DND-41 (cell line): Measurements from ENCODE around the gene CTBP2.

Source experiments
- ATAC-seq: fragments of 200-7000 bp; cut with Tn5 transposase; 3 replicates; pipeline ENCODE4 v1.9.1; 2021; ENCODE audit warnings: low read depth; ENCODE audit not compliant: insufficient read depth
- DNase-seq: peaks from one replicate; pipeline ENCODE4 v3.0.0-alpha.2; 2020
- H2AFZ ChIP-seq: 2 replicates; pipeline ENCODE4 v1.6.0; 2012; ENCODE audit warnings: low read depth, low read length
- H3K27ac ChIP-seq: 2 replicates; pipeline ENCODE4 v1.5.1; 2012; ENCODE audit warnings: low read length, inconsistent platforms
- H3K27me3 ChIP-seq: fragments of 200-600 bp; sonication (generic); 2 replicates; pipeline ENCODE4 v1.6.0; 2012; ENCODE audit warnings: low read length, mild to moderate bottlenecking, inconsistent platforms; ENCODE audit not compliant: insufficient read depth, poor library complexity
- H3K36me3 ChIP-seq: 2 replicates; pipeline ENCODE4 v1.5.1; 2012; ENCODE audit warnings: low read length, inconsistent platforms; ENCODE audit not compliant: insufficient read depth
- H3K4me1 ChIP-seq: 2 replicates; pipeline ENCODE4 v1.5.1; 2012; ENCODE audit warnings: mild to moderate bottlenecking, low read length; ENCODE audit not compliant: insufficient read depth
- H3K4me2 ChIP-seq: 2 replicates; pipeline ENCODE4 v1.6.0; 2012; ENCODE audit warnings: mild to moderate bottlenecking, moderate library complexity, low read length, inconsistent platforms; ENCODE audit not compliant: insufficient read depth
- H3K4me3 ChIP-seq, 2 experiments: fragments of 200-600 bp in 1 of 2; shearing (Covaris generic) in 1 of 2; 2 replicates each; pipeline ENCODE4 v1.5.1; 2012 to 2016; ENCODE audit warnings: inconsistent platforms in 2 of 2, low read length in 2 of 2, mild to moderate bottlenecking in 2 of 2, low read depth in 1 of 2, moderate library complexity in 1 of 2
- H3K79me2 ChIP-seq: 2 replicates; pipeline ENCODE4 v1.6.0; 2012; ENCODE audit warnings: low read length, inconsistent platforms; ENCODE audit not compliant: insufficient read depth
- H3K9ac ChIP-seq: 2 replicates; pipeline ENCODE4 v1.6.0; 2012; ENCODE audit warnings: low read depth, mild to moderate bottlenecking, inconsistent platforms, low read length, moderate library complexity
- H3K9me3 ChIP-seq: 2 replicates; pipeline ENCODE4 v1.5.1; 2012; ENCODE audit warnings: low read length, moderate library complexity, mild to moderate bottlenecking, inconsistent platforms; ENCODE audit not compliant: insufficient read depth, severe bottlenecking
- H4K20me1 ChIP-seq: 2 replicates; pipeline ENCODE4 v1.6.0; 2012; ENCODE audit warnings: low read length; ENCODE audit not compliant: insufficient read depth
- EZH2 ChIP-seq: IDR thresholded peaks from 3 replicates; pipeline ENCODE4 v1.6.1; 2012; ENCODE audit warnings: borderline replicate concordance, low read depth, mild to moderate bottlenecking, moderate library complexity, low read length, inconsistent platforms; ENCODE audit not compliant: severe bottlenecking
- TF ChIP-seq, protein P1 (sequence below): IDR thresholded peaks from 2 replicates; pipeline ENCODE4 v1.5.1; 2012; ENCODE audit warnings: borderline replicate concordance, low read length, moderate library complexity, mild to moderate bottlenecking; ENCODE audit not compliant: poor library complexity, severe bottlenecking; ENCODE audit errors: extremely low read depth

The CTBP2 gene

DNA sequence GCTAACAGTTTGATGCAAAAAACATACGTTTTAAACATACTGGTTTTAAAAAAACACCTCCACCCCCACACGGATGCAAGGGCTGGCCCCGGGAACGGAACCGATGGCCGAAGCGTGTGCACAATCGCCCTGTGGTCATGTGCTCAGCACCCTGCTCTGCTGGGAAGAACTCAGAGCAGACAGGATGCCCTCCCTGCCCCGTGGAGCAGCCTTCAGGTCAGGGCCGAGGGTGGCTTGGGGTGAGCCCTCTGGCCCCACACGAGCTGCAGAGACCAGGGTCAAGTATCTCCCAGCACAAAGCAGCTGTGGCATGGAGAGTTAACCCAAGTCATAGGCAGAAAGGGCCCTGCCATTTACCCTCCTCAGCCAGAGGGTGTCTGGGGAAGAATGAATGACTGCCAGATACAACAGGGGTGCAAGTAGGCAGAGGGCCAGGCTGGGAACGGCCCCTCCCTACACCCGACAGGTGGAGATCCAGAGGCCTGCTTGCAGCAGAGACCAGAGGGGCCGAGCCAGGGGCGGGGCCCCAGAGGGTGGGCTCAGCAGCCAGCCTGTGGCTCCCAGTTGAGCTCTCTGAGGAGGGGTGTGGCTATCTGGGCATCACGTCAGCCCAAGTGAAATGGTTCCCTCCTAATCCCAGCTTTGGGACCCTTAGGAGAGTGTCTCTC, 161.6 kb downstream of the CTBP2 start:
- Histone ChIP-seq H3K9ac (no peak overlapping the region), H3K9me3 (no peaks in the 10 kb centered on the region), H3K79me2 (no peaks in the 10 kb centered on the region), H3K27me3 (no peaks in the 10 kb centered on the region), H3K4me3 (no peak overlapping the region), H3K36me3 (peaks cover 71% of the 10 kb centered on the region), H3K4me2 (no peak overlapping the region), H4K20me1 (peaks cover 48% of the 10 kb centered on the region), H3K4me1 (peaks cover 16% of the 10 kb centered on the region), H3K27ac (no peak overlapping the region), H2AFZ (no peak overlapping the region)
- ATAC-seq = no peak
- TF ChIP-seq, protein P1, sequence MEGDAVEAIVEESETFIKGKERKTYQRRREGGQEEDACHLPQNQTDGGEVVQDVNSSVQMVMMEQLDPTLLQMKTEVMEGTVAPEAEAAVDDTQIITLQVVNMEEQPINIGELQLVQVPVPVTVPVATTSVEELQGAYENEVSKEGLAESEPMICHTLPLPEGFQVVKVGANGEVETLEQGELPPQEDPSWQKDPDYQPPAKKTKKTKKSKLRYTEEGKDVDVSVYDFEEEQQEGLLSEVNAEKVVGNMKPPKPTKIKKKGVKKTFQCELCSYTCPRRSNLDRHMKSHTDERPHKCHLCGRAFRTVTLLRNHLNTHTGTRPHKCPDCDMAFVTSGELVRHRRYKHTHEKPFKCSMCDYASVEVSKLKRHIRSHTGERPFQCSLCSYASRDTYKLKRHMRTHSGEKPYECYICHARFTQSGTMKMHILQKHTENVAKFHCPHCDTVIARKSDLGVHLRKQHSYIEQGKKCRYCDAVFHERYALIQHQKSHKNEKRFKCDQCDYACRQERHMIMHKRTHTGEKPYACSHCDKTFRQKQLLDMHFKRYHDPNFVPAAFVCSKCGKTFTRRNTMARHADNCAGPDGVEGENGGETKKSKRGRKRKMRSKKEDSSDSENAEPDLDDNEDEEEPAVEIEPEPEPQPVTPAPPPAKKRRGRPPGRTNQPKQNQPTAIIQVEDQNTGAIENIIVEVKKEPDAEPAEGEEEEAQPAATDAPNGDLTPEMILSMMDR = no peak
- TF ChIP-seq EZH2 = no peak
- no peak for DNase-seq

DNA sequence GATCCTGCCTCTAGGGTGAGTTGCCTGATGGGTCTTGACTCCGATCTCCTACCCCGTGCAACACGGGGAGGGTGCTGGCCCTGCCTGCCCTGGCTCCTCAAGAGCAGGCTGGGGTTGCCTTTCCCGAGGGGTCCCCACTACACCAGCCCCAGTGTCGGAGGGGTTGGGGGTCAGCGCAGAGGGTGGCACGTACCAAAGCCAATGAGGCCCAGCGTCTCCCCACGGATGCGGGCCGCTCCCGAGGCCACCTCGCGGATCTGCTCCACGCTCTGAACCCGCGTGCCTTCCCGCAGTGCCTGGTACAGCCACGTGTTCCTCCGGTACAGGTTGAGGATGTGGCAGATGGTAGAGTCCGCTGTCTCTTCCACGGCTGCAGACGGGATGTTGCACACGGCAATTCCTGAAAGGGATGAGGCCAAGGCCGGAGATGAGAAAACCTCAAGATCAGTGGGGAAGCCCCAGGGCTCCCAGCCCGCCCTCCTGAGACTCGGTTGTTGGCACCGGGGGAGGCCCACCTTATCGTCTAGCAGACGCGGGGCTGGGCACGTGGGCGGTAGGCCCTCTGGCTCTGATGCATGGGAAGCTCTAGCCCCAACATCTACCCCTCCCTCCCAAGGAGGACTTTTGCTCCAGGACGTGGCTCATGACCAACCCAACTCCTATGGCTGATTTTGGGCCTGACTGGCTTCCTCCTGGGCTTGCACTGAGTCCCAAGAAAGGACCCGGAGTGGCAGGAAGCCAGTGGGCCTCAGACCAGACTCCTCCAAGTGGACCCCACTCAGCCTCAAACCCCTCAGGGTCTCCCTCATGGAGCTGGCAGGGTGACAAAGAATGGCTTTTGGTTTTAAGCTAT, 162.4 kb downstream of the CTBP2 start:
- Histone ChIP-seq H3K4me2 (no peak overlapping the region), H3K79me2 (no peaks in the 10 kb centered on the region), H3K9ac (no peak overlapping the region), H4K20me1 (peaks cover 44% of the 10 kb centered on the region), H3K4me3 (no peak overlapping the region), H3K36me3 (peaks cover 77% of the 10 kb centered on the region), H2AFZ (no peak overlapping the region), H3K27me3 (no peaks in the 10 kb centered on the region), H3K4me1 (peaks cover 16% of the 10 kb centered on the region), H3K9me3 (no peaks in the 10 kb centered on the region), H3K27ac (no peak overlapping the region)
- TF ChIP-seq, protein P1 = no peak
- TF ChIP-seq EZH2 = no peak
- ATAC-seq (no peak), DNase-seq (no peak)

DNA sequence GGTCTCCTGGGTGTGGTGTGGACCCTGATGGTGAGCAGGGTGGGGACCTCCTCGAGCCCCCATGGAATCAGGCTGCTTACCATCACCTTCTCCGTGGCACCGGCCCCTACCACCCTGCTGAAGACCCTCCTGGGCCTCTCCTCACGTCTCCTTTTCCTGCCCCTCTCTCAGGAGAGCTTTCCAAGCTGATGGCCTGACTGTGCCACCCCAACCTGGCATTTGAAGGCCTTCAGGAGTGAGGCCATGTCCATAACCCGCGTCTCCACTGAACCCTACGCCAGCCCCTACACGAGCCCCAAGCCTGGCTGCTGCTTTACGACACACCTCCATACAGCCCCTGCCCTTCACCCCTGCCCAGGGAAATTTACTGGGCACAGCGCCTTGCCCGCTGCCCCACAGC, 163.1 kb downstream of the CTBP2 start:
- TF ChIP-seq, protein P1 = no peak
- TF ChIP-seq EZH2 = no peak
- no peak for ATAC-seq
- no peak for DNase-seq
- H3K9me3 ChIP-seq = no peaks in the 10 kb centered on the region
- H3K27ac ChIP-seq = no peak overlapping the region
- no peaks in the 10 kb centered on the region for H3K79me2 ChIP-seq
- H3K9ac ChIP-seq = no peak overlapping the region
- H4K20me1 ChIP-seq = peaks cover 43% of the 10 kb centered on the region
- no peak overlapping the region for H2AFZ ChIP-seq
- H3K4me1 ChIP-seq = peaks cover 16% of the 10 kb centered on the region
- H3K4me3 ChIP-seq = no peak overlapping the region
- no peak overlapping the region for H3K4me2 ChIP-seq
- no peaks in the 10 kb centered on the region for H3K27me3 ChIP-seq
- peaks cover 75% of the 10 kb centered on the region for H3K36me3 ChIP-seq
